K562 (cell line): ENCODE data around the gene TNIP2. TPM values are rescaled to one million over a fixed set of nuclear protein-coding genes. Genes with fewer than 3 reads are reported as not detected.

ENCODE experiments used
- E2F1 ChIP-seq: sonication (generic); formaldehyde crosslinking; IDR thresholded peaks from 2 replicates; pipeline ENCODE4 v1.8.1; 2023; ENCODE audit warnings: mild to moderate bottlenecking, missing genetic modification reagents, moderate library complexity
- E2F3 ChIP-seq: fragments of 250-450 bp; sonication (Bioruptor Pico); IDR thresholded peaks from 2 replicates; pipeline ENCODE4 v1.4.0; 2020; ENCODE audit warnings: mild to moderate bottlenecking
- ETV1 ChIP-seq: fragments of 450-650 bp; conservative IDR thresholded peaks from 2 replicates; pipeline ENCODE4 v1.6.1; 2016; ENCODE audit warnings: missing genetic modification characterization, control low read depth, low read depth, missing compliant biosample characterization
- HNRNPL ChIP-seq: fragments of 200-400 bp; formaldehyde crosslinking; IDR thresholded peaks from 2 replicates; pipeline ENCODE4 v1.6.1; 2017; ENCODE audit warnings: low read depth, mild to moderate bottlenecking, low read length
- HNRNPLL ChIP-seq: fragments of 200-400 bp; formaldehyde crosslinking; IDR thresholded peaks from 2 replicates; pipeline ENCODE4 v1.6.1; 2017; ENCODE audit warnings: low read length, low read depth, mild to moderate bottlenecking; ENCODE audit not compliant: poor library complexity, severe bottlenecking
- KAT2B ChIP-seq: IDR thresholded peaks from one replicate; pipeline ENCODE4 v1.6.1; 2012; ENCODE audit warnings: low read depth, mild to moderate bottlenecking, control low read depth, inconsistent platforms, low read length, moderate library complexity
- KDM5B ChIP-seq: fragments of 200-600 bp; sonication (generic); IDR thresholded peaks from 2 replicates; pipeline ENCODE4 v1.6.1; 2012; ENCODE audit warnings: low read depth, mild to moderate bottlenecking, moderate library complexity, low read length, control low read depth, inconsistent platforms; ENCODE audit not compliant: insufficient replicate concordance
- KLF13 ChIP-seq: fragments of 450-650 bp; IDR thresholded peaks from 2 replicates; pipeline ENCODE4 v1.6.1; 2016; ENCODE audit warnings: missing genetic modification characterization, low read depth, mild to moderate bottlenecking, missing compliant biosample characterization, moderate library complexity, borderline replicate concordance
- POLR2A ChIP-seq: fragments of 450-650 bp; conservative IDR thresholded peaks from 2 replicates; pipeline ENCODE4 v1.6.1; 2016
- POLR2G ChIP-seq: fragments of 200-400 bp; formaldehyde crosslinking; IDR thresholded peaks from 2 replicates; pipeline ENCODE4 v1.6.1; 2017; ENCODE audit warnings: low read depth, mild to moderate bottlenecking, antibody characterized with exemption, low read length, moderate library complexity
- STAT5A ChIP-seq: IDR thresholded peaks from 2 replicates; pipeline ENCODE4 v1.6.1; 2012; ENCODE audit warnings: low read length, inconsistent platforms, borderline replicate concordance
- XRCC3 ChIP-seq: fragments of 450-650 bp; IDR thresholded peaks from 2 replicates; pipeline ENCODE4 v1.6.1; 2017; ENCODE audit warnings: mild to moderate bottlenecking, moderate library complexity
- ZMIZ1 ChIP-seq, 2 experiments: fragments of 150-350 bp in 1 of 2; IDR thresholded peaks; 2 replicates each; pipeline ENCODE4 v1.6.1; 2012 to 2016; ENCODE audit warnings: low read depth in 2 of 2, low read length in 2 of 2, mild to moderate bottlenecking in 1 of 2, moderate library complexity in 1 of 2
- ZNF184 ChIP-seq: sonication (generic); formaldehyde crosslinking; IDR thresholded peaks from 2 replicates; pipeline ENCODE4 v1.5.0; 2020; ENCODE audit warnings: missing genetic modification reagents
- ZNF449 ChIP-seq: fragments of 250-450 bp; sonication (Bioruptor Pico); IDR thresholded peaks from 2 replicates; pipeline ENCODE4 v1.8.0; 2022; ENCODE audit warnings: moderate library complexity, mild to moderate bottlenecking, inconsistent platforms
- ZNF740 ChIP-seq, 3 experiments: fragments of 200-800 bp in 1 of 3; sonication (Bioruptor generic) in 1 of 3; sonication (generic) in 1 of 3; formaldehyde crosslinking in 1 of 3; IDR thresholded peaks; 2 replicates each; pipeline versions ENCODE4 v1.6.1 to v1.8.0; 2016 to 2022; ENCODE audit warnings: mild to moderate bottlenecking in 2 of 3, missing compliant biosample characterization in 2 of 3, missing genetic modification characterization in 2 of 3, missing genetic modification reagents in 1 of 3
- polyA plus RNA-seq, 8 experiments: library from polyadenylated mRNA; depleted of rRNA in 4 of 8; stranded (reverse) in 5 of 8; unstranded in 3 of 8; fragments of >200 nt; fragmentation: Nextera tagmentation in 2 of 8; fragmentation: Illumina TruSeq in 1 of 8; extraction: Ambion mirVana in 2 of 8; extraction: Trizol in 1 of 8; gene quantifications; 2 replicates each; pipeline versions ENCODE4 v1.2.1 to v1.2.3, GENCODE V29; 2011 to 2014; ENCODE audit warnings: inconsistent platforms in 1 of 8, missing spikeins in 1 of 8
- total RNA-seq, 7 experiments: library from RNA; depleted of rRNA in 6 of 7; stranded (reverse); fragments of >200 nt in 6 of 7; fragmentation: Illumina TruSeq in 2 of 7; extraction: Trizol in 2 of 7; gene quantifications; 2 replicates each; pipeline versions ENCODE4 v1.2.1 to v1.2.3, GENCODE V29; 2011 to 2021; ENCODE audit warnings: low replicate concordance in 1 of 7

The TNIP2 gene
- total and polyA plus RNA-seq, 9 of the 15 experiments (the other 6 are each of a cell fraction or from before 2014, with no cell fraction given), result 0.61 to 42.6 (median 19.5) TPM

- TF ChIP-seq ZNF449 (no peak), POLR2G (peak; percentile 95), STAT5A (0 out of 2 replicates have a peak, but pooled peaks have one; percentile 10), HNRNPLL (peak; percentile 79), HNRNPL (peak; percentile 81), KLF13 (tag) (peak; percentile 70; the same call in 1 of the 2 replicates), POLR2A (peak; percentile 71; the same call in 1 of the 2 replicates), ZNF740 (CRISPR knock-in tag; IDR thresholded peaks at IDR 0.05) (no peak), ZNF740 (tag; IDR thresholded peaks at IDR 0.05) (peak in 1 of 2 experiments; percentile 40; a peak in 1 of 4 replicates), KDM5B (peak; percentile 81), KAT2B (no peak), E2F1 (CRISPR knock-in tag) (0 out of 2 replicates have a peak, but pooled peaks have one; percentile 20), E2F3 (peak; percentile 73; the same call in 1 of the 2 replicates), ZNF184 (no peak), XRCC3 (no peak), ZMIZ1 (IDR thresholded peaks at IDR 0.05; ENCODE audit: low read depth in 2 of 2, low read length in 2 of 2) (no peak), ETV1 (tag) (peak; percentile 52; the same call in 1 of the 2 replicates)
These were observed at the start of gene TNIP2 (continued) for GRCh38 chr4:2755821-2756690.
